NCI-H524 treated with DMSO at 0.1 percent for 48 hours (cell line): Measurements from ENCODE around the gene AP1G2.

ENCODE experiments used
- DNase-seq: peaks from one replicate; lab custom pipeline; 2025; lab: John Stamatoyannopoulos, UW

The AP1G2 gene

DNA sequence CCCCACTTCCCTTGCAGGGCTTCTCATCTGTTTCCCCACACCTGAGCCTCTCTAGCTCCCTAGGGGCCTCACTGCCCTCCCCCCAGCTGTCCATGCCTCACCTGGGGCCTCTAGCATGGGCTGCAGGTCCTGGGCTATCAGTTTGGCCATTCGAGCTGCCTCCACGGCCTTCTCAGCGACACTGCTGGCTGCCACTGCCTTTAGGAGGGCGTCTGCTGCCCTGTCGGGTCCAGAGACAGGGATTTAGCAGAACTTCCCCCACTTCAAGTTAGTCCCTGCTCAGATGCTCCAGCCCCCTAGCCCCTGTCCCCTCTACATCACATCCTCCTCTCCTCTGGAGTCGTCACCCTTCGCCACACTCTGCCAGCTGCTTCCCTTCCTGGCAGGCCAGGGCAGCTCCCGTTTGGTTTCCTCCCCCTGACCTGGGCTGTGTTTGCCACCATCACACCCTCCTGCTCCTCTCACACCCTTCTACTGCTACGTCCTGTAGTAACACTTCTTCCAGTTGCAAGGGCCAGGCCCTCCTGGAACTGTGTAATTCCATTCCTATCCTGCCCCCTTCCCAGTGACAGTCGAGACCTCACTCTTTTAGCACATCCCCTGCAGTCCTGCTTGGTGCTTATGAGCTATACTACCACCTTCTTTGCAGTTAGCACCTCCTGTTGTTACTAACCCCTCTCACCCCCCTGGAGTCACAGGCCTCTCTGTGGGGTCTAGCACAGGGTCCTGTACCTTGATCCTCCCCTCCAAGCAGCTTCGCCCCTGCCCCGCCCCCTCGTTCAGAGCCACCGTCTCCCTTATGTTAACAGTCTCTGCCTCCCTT is 4.3 kb upstream of the AP1G2 start:
- DNase-seq, result no peak

DNA sequence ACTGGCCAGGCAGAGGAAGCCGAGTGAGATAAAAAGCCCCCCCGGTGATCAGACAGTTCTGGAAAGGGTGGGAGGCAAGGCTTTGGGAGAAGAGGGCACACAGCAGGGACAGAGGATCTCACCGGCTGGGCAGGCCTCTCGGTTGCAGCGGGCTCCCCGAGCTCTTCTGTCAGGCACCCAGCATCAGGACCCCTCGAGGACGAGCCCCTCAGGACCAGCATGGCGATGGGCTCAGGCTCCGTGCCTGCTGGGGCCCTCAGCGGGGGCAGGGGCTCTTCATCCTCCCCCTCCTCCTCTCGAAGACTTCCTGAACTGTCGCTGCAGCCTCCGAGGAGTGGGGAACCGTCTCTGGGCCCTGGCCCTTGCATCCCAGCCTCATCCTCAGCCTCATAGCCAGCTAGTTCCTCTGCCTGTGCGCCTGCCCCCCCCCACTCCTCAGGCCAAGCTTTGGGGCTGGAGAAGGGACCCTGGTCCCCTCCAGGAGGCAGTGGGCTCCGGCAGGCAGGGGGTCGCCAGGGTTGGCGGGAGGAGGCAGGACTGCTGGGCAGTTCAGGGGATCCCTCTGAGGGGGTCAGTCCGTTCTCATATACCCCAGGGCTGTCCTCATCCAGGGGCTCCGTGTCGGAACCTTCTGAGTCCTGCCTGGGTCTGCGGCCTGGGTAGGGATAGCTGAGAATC is 3.4 kb upstream of the AP1G2 start:
- DNase-seq, result no peak

DNA sequence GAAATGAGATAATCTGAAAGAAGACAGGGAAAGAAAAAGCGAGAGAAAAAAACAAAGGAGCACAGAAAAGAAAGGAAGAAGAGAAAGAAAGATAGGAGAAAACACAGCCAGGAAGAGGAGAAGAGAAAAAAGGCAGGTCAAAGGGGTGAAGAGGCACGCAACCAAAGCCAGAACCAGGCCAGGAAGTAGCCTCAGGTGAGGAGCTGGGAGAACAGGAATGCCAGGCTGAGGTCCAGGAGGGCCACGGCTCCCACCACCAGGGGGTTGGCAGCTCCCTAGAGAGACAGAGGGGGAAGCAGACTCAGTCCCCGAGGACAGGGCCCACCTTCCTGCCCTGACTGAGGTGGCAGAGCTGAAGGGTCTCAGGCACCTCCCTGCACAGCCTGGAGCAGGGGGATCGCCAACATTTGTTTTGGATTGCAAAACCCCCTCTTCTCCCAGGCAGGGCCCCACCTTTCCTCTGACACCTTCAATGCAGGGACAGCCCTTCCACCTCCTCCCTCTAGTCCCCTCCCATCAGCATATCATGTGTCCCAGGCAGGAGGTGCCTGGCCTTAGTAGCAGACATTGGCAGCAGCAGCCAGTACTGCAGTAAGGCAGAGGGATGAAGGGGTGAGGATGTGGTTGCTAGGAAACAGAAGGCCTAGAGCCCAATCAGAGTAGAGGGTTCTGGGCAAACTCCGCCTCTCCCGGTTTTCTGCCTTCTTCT is 2.0 kb upstream of the AP1G2 start:
- peak; percentile 76 for DNase-seq

DNA sequence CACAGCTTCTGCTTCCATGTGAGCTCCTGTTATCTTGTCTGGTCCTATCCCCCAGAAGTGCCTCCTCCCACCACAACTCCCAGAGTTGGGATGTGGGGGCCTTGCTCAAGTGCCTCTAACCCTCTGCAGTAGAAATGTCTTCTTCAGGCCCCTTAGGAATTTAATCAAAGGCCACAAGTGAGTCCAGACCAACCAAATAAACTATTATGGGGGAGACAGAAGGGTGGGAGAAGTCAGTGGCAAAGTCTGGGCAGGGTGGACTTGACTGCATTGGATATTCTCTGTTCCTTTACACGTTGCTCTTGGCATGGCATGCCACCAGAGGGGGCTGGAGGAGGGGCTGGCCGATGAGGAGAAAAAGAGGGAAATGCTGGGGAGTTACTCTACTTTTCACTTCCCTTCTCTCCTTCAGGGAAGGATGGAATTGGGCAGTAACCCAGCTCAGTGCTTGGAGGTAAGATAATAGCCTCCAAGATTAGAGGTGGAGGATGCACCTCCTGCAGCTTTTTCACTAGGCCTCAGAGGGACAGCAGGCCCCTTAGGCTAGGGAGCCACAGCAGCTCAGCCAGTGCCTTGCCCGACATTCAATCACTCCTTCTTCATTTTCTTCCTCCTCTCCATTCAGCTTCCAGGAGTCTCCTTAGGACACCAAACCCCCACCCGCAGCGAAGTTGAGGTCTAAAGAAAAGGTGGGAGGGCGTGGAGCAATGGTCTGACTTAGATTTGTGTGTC is 1.2 kb upstream of the AP1G2 start:
- peak; percentile 21 for DNase-seq

DNA sequence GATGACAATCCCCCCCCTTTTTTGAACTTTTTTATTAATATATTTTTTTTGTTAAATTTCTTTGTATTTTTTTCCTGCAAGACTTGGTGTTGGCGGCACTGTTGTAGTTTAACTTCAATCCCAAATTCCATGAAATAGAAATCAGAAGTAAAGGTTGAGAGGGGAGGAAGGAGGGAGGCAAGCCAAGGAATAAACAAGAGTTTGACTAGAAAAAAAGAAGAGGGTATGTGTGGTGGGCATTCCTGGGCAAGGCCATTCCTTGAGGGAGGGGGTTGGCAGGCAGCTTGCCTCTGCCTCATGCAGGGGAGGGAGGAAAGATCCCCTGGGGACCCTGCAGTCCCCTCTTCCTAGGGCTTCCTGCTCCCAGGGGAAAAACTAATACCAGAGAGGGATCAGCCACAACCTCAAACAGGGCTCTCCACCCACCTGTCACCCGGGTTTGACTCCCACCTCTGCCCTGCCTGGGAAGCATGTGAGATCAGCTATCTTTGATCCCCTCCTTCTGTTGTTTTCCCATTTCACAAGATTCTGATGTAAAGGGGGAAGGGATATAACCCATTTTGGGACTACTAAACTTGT is 519 bp upstream of the AP1G2 start:
- peak; percentile 49 for DNase-seq

DNA sequence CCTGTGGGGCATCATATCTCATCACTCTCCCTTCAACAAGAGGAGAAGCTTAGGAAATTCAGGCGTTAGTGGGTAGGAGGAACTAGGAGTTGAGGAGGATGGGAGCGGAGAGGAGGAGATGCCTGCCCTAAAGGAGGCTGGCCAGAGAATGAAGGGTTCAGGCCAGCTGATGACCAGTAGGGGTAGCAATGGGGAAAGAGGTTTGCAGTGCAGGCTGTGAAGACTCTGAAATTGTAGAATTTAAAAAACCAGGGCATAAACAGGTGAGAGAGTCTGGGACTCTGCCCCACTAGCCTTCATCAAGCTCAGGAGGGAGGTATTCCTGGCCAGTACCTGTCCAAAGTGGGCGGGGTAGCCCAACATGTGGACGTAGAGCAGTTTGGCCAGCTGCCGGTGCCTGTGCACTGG is 809 bp downstream of the AP1G2 start:
- no peak for DNase-seq

DNA sequence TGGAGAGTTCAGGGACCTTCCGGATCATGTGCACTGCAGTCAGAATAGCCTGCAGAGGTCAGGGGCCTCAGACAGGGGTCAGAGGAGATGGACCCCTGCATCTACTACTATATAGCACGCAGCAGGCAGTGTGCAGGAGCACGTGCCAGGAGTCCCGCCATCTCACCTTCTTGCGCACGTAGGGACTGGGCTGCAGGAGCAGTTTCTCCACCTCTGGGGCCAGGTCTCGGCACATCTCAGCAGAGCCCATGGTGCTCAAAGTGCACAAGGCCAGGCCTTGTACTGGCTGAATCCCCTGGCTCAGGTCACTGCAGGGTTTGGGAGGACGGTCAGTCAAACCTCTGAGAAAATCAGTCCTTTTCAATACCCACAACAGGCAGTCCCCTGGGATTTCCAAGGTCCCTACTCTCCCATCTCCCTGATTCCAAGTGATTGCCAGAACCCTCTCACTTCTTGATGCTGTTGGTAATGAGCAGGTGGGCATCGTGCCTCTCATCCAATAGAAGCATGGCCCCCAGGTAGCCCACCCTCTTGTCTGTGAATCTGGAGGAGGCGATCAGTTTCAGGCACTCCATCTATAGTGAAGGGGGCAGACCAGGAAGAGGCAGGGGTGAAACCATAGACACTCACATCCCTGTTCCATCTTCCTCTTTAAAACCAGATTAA is 1.3 kb downstream of the AP1G2 start:
- no peak for DNase-seq

DNA sequence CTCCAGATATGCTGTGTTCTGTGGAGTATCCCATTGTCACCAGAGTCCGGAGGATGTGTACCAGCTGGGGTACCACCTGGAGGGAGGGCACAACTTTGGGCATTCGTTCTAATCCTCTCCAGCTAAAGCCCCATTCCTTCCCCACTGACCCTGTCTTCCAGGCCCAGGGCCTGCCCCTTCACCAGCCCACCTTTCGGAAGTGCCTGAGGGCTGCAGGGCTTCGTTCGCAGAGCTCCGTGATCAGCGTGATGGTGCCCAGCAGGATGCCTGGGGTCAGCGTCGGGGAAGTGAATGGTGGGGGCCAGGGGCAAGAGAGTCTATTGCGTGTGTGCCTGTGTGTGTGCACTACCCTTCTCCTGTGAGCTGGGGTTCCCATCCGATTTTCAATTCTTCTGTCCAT is 2.0 kb downstream of the AP1G2 start:
- DNase-seq, result no peak

DNA sequence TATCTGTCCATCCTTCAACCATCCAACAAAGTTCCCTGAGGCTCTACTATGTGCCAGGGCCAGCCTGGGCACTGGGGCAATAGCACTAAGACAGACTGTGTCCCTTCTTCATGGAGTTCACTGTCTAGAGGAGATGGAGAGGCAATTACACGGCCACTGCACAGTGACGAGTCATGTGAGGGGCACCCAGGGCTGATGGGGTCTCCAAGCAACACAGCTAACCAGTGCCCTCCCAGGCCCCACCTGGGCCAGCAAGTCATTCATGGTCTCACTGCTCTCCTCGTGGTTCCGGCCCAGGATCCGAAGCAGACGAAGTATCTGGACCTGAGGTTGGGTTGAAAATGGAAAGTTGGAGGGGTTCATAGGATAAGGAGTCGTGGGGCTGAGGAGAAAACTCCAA is 2.7 kb downstream of the AP1G2 start:
- no peak for DNase-seq

DNA sequence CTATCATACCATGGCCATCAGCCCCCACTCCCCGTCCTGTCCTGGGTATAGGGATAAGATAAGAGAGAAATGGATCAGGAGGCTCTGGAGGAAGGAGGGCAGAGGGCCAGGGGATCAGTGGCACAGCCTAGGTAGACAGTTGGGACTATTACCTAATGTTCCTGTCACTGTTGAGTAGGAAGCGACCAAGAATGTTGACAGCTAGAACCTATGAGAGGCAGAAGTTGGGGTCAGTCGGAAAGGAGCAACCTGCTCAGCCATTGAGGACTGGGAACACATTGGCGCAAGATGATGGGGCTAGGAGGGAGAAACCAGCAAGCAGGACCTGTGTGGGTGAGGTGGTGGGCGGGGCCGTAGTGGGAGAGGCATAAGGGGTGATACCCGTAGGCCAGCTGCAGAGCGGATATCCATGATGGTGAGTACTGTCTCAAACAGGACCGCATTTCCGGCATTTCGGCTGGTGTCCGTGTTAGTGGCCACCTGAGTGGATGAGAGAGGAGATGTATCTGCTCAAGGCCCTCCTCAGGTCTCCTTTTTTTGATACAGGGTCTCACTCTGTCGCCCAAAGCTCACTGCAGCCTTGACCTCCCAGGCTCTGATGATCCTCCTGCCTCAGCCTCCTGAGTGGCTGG is 3.3 kb downstream of the AP1G2 start:
- no peak for DNase-seq

DNA sequence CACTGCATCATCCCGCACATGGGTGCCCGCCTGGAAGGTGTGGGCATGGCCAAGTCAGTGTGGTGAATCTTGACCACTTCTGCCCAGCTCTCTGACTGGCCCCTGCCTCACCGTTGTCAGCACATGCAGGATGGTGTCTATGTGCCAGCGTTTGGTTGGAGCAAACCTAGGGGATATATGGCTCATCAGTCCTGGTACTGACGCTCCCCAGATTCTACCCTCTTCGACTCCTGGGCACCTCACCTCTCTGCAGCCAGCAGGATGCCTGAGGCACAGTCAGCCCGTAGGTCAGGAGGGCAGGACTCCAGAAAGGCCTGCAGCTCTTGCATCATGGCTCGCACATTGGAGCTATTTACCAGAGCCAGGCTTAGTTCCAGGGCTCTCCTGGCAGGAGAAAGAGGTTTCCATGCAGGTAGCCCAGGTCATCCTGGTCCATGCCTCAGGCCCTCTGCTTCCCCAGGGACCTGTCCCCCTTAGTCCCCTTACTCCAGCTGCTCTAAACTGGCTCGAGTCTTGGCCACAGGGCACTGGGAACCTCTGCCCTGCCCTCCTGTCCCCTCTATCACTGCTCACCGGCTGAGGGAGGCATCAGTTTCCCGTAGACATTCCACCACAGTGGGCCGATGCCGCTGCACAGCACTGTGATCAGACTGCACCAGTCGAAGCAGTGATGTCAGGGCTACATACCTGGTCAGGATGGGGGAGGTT is 4.0 kb downstream of the AP1G2 start:
- no peak for DNase-seq

DNA sequence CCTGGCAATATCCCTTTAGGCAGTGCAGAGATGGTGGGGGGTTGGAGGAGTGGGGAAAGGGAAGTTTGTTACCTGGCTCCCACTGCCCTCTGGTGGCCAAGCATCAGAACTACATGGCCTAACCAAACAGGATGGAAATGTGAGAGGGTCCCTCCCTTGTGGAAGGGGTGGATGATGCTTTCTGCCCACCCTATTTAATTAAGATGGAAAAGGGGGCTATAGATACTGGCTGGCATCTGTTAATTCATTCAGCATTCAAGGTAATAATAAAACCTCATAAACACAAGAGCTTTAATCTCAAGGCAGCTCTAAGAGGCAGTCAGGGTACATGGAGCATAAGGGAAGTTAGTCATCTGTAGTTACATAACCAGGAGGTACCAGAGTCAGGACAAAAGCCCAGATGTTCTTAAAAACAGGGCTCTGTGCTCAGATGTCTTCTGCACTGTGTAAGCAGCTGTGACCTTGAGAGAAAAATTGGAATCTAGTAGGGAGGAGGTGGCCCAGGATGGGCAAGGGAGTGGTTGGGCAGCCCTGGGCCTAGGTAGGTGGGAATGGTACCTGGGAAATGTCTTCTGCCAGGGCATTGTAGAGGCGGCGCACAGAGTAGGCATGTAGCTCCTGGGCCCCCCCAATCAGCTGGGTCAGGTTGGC is 4.6 kb downstream of the AP1G2 start:
- no peak for DNase-seq

DNA sequence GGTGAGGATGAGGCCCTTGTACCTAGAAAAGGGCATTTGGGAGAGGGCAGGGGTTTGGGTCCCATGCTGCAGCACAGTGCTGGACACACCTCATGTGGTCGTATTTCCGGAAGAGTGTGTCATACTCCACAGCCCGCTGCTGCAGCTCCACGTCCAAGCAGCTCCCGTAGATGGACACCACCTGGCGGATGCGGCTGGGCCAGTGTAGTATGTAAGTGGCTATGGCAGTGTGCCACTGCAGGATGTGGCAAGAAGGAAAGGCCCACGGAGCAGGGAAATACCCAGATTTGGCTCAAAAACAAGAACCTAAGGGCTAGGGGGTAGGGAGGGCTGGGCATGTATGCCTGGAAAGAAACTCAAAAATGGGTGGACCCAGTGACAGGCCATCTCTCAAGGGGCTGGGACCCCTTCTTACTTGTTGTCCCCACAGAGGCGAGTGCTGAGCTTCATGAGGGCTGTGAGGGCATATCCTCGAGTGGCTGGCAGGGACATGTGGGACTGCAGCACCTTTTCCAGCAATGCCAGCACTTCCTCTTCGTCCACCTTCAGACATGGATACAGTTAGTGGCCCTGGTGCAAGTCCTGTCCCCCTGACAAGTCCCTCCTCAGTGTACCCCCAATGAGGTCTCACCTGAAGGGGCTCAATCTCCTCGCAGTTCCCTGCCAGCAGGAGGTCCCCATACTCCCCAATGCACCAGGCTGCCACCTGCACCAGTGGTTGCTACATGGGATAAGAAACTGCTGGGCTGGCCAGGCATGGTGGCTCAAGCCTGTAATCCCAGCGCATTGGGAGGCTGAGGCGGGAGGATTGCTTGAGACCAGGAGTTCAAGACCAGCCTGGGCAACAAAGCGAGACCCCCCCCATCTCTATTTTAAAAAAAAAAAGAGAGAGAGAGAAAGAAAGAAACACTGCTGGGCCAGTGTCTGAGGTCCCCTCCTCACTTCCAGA is 5.4 kb downstream of the AP1G2 start:
- DNase-seq, result no peak

DNA sequence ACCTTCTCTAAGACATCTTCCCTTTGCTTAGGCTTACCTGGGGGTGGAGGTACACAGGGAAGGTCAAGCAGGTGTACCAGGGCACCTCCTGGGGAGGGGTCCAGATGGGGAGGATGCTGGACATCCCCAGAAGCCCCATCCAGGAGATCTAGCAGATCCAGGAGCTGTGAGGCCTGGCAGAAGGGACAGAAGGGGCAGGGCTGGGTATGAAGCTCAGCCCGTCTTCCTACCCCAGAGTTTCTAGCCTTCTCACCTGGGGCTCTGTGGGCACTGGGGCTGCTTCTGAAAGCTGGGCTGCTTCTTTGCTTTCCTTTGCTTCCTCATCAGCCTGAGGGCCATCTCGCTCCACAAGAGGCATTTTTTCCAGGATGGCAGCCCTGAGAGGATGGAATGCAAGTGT is 6.3 kb downstream of the AP1G2 start:
- DNase-seq, result no peak

DNA sequence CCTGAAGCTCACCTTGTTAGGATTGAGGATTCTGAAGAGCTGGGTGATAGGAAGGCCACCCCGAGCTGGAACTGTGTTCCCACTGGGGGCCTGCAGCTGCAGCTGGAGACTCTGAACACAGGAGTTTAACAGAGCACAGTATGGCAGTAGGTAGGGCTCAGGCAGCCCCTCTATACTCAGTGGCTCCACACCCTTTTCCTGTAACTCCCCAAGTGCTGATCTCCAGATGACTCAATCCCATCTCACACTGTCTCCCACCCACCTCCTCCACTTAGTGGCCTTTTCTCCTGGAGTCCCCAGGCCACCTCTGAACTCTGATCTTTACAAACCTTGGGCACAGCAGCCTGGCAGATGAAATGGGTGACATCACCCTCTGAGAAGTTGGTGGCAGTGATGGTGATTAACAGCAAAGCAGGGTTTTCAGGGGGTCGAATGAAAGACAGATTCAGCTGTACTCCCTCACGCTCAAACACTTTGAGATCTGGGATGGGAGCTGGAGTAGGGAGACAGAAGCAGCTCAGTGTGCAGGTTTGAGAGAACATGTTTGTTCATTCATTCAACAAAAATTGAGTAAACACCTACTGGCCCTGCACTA is 7.6 kb downstream of the AP1G2 start:
- no peak for DNase-seq

DNA sequence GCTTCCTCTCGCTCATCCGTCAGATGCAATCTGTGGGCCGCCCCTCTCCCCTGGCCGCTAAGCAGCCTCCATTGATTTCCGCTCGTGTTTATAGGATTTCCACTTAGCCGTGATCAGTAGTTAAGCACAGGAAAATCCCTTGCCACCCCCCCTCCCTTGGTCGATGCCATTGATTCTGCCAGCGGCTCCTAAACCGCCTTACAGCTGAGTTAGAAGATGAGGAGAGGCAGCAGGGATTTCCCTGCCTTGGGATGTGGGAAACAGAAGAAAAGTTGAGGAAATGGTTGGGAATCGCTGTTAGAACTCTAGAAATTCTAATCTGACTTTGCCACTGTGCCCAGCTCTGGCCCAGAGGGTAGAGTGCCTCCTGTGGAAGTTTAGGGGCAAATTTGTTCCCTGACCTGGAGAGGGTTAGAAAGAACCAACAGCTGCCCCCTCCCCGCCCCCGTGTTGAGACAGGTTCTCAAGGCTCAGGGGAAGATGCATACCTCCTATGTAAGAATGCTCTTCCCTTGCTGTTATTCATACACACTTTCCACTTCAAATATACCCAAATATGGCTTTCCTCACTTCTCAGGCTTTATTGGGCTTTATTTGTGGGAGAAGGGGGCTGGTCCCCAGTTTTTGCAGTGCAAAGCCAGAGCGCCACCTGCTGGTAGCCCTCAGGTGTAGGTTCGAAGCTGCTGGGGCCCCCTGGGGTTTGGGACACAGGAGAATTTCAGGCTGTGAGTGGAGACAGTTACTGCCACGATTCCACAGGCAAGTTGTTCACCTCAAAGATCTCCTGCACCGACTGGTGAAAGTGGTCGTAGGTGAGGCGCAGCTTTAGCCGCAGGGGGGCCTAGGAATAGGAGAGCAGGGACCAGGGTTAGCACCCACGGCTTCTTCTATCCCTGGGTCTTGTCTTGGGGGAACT is 8.3 kb downstream of the AP1G2 start:
- no peak for DNase-seq

DNA sequence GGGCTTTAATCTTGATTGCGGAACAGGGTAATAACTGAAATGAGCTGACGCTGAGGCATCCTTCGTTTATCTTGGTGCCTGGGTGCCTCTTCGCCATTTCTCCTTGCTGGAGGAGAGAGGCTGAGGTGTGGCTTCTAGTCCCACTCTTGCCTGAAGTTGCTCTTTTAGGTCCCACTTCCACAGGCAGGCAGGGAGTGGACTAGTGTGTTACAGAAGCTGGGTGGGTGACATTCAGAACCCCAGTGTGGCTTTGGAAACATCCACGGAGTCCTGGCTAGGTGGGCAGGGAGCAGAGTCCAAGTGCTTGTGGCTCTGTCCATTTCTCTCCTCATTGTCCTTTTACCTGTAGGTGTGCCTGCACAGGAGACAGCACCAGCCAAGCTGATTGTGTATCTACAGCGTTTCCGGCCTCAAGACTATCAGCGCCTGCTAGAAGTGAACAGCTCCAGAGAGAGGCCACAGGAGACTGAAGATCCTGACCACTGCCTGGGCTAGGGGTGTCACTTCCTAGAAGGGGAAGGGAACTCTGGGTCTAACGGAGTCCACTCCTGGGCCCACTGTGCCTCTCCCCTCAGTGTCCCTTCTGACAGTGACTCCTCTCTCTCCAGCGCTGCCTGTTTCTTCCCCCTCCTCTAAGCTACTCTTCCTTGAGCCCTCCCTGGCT is 9.1 kb downstream of the AP1G2 start:
- no peak for DNase-seq
